T follicular helper cell (primary cell): ENCODE measurements around the gene MN1.
A peak's percentile ranks its signal among the peaks of the same experiment; 100 is the strongest.

Source experiments
- DNase-seq: peaks from one replicate; pipeline ENCODE4 v3.0.0-alpha.2; 2020; ENCODE audit warnings: low read depth
- total RNA-seq, 2 experiments: gene quantifications; one replicate each; lab custom pipeline; 2026; lab: John Stamatoyannopoulos, UW

MN1 gene
- 0.24 to 0.26 reads per million in 2 experiments for total RNA-seq

- DNase-seq = peak; percentile 27
Observed at GRCh38 chr22:27801616-27802345, at the start of gene MN1. Gene MN1, minus strand, starts transcription at chr22:27801756. Its CDS starts 1,213 bp downstream, at chr22:27800543.

- DNase-seq = no peak
Observed at GRCh38 chr22:27850000-27850521, 48.5 kb upstream of the MN1 start.

DNA sequence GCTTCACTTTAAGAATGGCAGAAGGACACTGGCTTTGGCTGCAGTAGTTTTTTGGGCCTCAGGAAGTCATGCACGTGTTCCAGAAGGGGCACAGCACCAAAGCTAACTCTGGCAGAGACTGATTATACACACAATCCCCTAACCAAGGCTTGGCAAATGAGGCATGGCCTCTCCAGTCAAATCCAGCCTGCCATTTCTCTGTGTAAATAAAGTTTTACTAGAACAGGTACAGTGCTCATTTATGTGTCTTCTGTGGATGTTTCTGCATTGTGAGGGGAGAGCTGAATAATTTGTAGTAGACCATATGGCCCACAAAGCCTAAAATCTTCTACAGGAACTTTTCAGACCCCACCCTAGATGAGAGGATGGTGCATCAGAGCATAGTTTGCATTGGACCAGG lies 46.4 kb upstream of the MN1 start:
- DNase-seq = no peak

DNA sequence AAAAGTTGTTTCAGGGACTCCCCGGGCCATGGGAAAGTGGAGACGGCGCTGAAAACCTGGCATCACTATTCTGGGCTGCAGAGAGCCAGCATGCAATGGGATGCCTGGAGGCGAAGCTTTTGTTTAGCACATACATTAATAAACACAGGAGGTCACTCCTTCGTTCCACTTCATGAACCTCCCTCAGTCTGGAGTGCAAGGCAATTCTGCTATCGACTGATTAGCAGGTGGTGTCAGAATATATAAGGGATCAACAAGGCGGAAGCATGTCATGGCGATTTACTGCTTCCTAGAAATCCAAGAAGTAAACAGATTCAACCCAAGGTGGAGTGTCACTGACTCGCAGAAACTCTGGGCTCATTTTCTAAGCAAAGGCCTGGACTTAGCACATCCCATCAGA lies 45.4 kb upstream of the MN1 start:
- DNase-seq = no peak

- DNase-seq = no peak
Observed at GRCh38 chr22:27846248-27846757, 44.7 kb upstream of the MN1 start.

GRCh38 chr22:27845644-27846043 lies 44.1 kb upstream of the MN1 start:
- no peak for DNase-seq

- no peak for DNase-seq
Observed at GRCh38 chr22:27844656-27845591, 43.4 kb upstream of the MN1 start.

GRCh38 chr22:27844256-27844655 lies 42.7 kb upstream of the MN1 start:
- DNase-seq = no peak

DNA sequence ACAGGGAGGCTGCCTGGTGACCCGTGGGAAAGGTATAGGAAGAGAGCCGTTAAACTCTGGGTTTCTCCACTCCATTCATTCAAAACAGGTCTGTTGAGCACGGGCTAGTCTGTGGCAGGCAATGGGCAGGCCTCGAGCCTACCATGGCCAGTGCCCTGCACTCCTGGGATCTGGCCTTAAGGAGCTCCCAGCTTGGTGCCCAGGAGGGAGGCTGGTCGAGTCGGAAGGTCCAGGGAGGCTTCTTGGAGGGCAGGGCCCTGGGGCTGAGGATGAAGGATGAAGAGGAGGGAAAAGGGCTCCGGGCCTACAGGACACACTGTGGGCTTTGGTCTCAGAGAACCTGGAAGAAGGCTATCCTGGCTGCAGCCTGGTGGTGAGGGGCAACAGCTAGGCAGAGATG lies 41.9 kb upstream of the MN1 start:
- DNase-seq = no peak

- DNase-seq = no peak
Observed at GRCh38 chr22:27842669-27843431, 41.3 kb upstream of the MN1 start.

DNA sequence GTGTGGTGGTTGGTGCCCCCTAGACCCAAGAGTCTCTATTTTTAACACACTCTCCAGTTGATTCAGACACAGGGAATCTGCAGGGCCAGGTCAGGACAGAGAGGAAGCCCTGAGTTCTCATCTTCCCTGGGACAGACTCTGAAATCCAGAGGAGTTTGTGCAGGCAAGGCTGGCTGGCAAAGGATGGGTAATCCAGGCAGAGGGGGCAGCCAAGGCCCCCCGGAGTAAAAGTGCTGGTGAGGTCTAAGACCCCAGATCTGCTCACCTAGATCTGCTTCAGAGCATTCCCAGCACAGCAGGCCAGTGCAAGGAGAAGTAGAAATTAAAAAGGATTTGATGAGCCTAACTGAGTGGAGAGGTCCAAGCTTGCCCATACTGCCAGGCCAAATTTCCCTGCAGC lies 40.6 kb upstream of the MN1 start:
- DNase-seq = no peak

DNA sequence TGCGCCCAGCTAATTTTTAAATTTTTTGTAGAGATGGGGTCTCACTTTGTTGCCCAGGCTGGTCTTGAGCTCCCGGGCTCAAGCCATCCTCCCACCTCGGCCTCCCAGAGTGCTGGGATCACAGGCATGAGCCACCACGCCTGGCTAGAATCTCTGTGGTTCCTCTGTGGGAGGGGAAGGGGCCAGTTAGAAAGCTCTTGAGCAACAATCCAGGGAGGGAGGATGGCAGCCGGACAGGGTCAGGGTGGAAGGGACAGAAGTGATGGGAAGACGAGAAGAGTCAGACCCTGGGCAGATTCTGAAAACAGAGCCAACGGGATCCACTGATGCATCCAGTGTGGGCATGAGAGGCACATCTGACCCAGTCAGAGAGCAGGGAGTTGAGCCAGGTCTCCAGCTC lies 38.9 kb upstream of the MN1 start:
- DNase-seq = no peak

- DNase-seq = no peak
Observed at GRCh38 chr22:27839057-27839660, 37.6 kb upstream of the MN1 start.

GRCh38 chr22:27836181-27836580 lies 34.6 kb upstream of the MN1 start:
- no peak for DNase-seq

DNA sequence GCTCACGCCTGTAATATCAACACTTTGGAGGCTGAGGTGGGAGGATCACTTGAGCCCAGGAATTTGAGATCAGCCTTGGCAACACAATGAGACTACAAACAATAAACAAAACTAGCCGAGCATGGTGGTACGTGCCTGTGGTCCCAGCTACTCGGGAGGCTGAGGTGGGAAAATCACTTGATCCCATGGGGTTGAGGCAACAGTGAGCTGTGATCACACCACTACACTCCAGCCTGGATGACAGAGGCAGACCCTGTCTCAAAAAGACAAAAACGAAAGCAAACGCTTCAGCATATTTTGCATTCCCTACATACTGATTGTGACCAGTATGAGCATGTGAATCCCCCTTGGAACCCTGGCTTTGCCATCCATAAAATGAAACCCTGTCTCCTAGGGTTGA lies 33.9 kb upstream of the MN1 start:
- DNase-seq = no peak

DNA sequence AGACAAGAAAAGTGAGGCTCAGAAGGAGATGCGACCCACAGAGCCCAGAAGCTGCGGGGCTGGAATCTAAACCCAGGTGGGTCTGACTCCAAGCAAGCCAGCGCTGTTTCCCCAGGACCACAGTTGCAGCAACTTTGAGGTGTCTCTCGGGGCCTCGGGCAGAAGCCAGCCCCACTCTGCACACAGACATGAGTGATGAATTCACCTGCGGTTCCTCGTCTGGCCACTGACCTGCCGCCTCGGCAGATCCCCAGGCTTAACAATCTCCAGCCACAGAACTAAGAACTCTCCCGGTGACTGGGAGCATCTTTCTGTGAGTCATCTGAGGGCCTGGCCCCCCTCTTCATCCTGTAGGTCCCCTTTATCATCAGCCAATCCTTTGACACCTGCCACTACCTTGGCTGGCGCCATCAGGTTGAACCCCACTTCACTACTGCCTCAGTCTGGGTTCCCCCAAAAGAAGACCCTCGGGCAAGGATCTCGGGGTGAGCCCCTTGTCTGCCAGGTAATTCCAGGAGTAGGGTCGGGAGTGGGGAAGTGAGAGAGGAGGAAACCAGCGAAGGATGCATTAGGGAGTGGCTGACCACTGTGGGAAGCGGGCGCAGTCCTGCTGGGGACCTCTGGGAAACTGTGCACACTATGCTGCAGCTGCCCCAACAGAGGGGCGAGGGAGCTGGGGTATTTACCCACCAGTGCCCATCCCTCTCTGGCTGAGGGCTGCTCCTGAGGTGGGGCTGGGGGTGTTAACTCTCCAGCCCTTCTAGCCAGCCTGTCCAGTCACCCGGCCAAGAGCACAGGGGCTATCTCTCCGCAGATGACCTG lies 33.0 kb upstream of the MN1 start:
- DNase-seq = no peak

DNA sequence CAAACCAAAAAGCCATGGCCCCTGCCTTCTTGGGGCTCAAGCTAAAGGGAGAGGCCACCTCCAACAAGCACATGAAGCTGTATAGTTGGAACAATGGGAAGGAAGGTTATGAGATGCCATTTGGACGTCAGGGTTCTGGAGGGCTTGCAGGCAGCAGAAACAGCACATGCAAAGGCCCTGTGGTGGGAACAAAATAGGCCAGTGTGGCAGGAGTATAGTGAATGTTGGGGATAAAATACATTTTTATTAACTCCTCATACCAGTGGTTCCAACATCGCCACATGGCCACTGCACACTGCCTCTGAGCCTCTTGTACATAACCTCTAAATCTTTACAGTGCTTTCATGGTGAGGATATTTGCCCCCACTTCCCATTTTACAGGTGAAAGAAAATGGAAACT lies 32.2 kb upstream of the MN1 start:
- DNase-seq = no peak

GRCh38 chr22:27832606-27833005 lies 31.1 kb upstream of the MN1 start:
- no peak for DNase-seq

GRCh38 chr22:27829620-27830019 lies 28.1 kb upstream of the MN1 start:
- DNase-seq = no peak
